ENCODE measurements around the gene TBC1D3K.
"Not testable (repeated sequence)": the region's sequence is repeated elsewhere in the genome, so short reads cannot be mapped to it uniquely, and the experiment has no call there.

TBC1D3K gene

GRCh38 chr17:37924115-37924514 lies at the start of gene TBC1D3K:
Gene TBC1D3K (plus strand): TSS chr17:37924415. CDS start chr17:37926000, 1,585 bp downstream.
- DNase-seq, result not testable (repeated sequence)

GRCh38 chr17:37884516-37884915 lies 39.7 kb upstream of the TBC1D3K start:
- no peak for DNase-seq

- DNase-seq, result no peak
Observed at GRCh38 chr17:37885136-37885535, 39.1 kb upstream of the TBC1D3K start.

- DNase-seq, result no peak
Observed at GRCh38 chr17:37888881-37889280, 35.3 kb upstream of the TBC1D3K start.

- not testable (repeated sequence) for DNase-seq
Observed at GRCh38 chr17:37896961-37897360, 27.3 kb upstream of the TBC1D3K start.
